Measurements from ENCODE around the gene OR4C11.

The OR4C11 gene, protein sequence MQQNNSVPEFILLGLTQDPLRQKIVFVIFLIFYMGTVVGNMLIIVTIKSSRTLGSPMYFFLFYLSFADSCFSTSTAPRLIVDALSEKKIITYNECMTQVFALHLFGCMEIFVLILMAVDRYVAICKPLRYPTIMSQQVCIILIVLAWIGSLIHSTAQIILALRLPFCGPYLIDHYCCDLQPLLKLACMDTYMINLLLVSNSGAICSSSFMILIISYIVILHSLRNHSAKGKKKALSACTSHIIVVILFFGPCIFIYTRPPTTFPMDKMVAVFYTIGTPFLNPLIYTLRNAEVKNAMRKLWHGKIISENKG

DNA sequence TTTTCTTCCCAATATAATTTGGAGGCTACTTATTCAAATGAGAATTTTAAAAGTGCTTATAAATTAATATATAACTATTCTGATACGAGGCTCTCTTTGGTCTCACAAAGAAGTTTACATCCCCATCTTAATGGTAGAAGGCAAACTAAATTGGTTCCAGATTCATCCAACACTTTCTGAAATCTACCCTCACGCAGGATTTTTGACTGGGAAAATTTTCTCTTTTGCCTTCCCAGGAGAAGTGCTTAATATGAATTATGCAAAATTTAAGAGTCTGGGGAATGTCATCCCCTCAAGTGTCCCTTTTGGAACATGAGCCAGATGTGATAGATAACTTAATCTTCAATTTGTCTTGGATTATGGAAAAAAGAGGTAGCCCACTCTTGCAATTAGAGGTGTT lies at the start of gene OR4C11:
Gene OR4C11, minus strand, starts transcription at position 101 of the 400 bp plus-strand sequence. CDS start 3,272 bp downstream, outside the sequence.
- TF ChIP-seq, protein P1, sequence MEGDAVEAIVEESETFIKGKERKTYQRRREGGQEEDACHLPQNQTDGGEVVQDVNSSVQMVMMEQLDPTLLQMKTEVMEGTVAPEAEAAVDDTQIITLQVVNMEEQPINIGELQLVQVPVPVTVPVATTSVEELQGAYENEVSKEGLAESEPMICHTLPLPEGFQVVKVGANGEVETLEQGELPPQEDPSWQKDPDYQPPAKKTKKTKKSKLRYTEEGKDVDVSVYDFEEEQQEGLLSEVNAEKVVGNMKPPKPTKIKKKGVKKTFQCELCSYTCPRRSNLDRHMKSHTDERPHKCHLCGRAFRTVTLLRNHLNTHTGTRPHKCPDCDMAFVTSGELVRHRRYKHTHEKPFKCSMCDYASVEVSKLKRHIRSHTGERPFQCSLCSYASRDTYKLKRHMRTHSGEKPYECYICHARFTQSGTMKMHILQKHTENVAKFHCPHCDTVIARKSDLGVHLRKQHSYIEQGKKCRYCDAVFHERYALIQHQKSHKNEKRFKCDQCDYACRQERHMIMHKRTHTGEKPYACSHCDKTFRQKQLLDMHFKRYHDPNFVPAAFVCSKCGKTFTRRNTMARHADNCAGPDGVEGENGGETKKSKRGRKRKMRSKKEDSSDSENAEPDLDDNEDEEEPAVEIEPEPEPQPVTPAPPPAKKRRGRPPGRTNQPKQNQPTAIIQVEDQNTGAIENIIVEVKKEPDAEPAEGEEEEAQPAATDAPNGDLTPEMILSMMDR (IDR thresholded peaks at IDR 0.05; ENCODE audit: low read depth, low read length, poor library complexity, severe bottlenecking), result no peak
- TF ChIP-seq EZH2phosphoT487 (IDR thresholded peaks at IDR 0.05; ENCODE audit: borderline replicate concordance, low read length), result no peak
- H3K79me2 ChIP-seq (ENCODE audit: control insufficient read depth, low read length), result no peaks in the 10 kb centered on the region
- no peaks in the 10 kb centered on the region for H3K9me3 ChIP-seq (ENCODE audit: control insufficient read depth, insufficient read depth, low read length)
- no peak within 1 kb of the TSS for H3K4me2 ChIP-seq (ENCODE audit: low read length)
- no peaks in the 10 kb centered on the region for H3K9me2 ChIP-seq (replicated peaks; ENCODE audit: control insufficient read depth, low read length)
- H3K4me1 ChIP-seq (ENCODE audit: control insufficient read depth, low read length), result no peaks in the 10 kb centered on the region
- H3K27me3 ChIP-seq (ENCODE audit: control insufficient read depth, low read length), result no peaks in the 10 kb centered on the region
- H3K36me3 ChIP-seq (ENCODE audit: control insufficient read depth, low read length), result no peaks in the 10 kb centered on the region
- H3F3A ChIP-seq (ENCODE audit: control insufficient read depth, insufficient read depth), result no peaks in the 10 kb centered on the region
- H3K27ac ChIP-seq (ENCODE audit: low read depth, low read length), result no peak within 1 kb of the TSS
- H3K4me3 ChIP-seq (ENCODE audit: low read length), result no peak within 1 kb of the TSS
- no peaks in the 10 kb centered on the region for H4K20me1 ChIP-seq (ENCODE audit: control insufficient read depth, insufficient read depth, low read depth, low read length)

DNA sequence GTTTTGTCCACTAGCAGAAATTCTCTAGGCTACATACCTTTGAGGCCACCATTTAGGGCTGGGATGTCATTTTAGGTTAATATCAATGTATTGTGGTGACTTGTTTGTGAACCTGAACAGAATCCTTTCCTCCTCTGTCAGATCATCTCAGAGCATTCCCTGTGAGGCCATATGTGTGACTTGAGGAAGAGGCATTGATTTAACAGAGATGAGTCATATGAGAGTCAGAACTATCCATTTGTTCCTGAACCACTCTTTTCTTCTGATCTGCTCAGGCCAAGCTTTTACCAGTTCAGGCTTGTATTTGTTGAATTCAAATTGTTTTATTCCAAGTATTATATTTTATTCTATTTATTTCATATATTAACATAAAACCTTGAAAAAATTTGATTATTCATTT lies 47.7 kb upstream of the OR4C11 start:
- no peaks in the 10 kb centered on the region for H4K20me1 ChIP-seq (ENCODE audit: control insufficient read depth, insufficient read depth, low read depth, low read length)
- no peaks in the 10 kb centered on the region for H3K36me3 ChIP-seq (ENCODE audit: control insufficient read depth, low read length)
- no peak overlapping the region for H3K27ac ChIP-seq (ENCODE audit: low read depth, low read length)
- no peaks in the 10 kb centered on the region for H3K79me2 ChIP-seq (ENCODE audit: control insufficient read depth, low read length)
- TF ChIP-seq EZH2phosphoT487 (IDR thresholded peaks at IDR 0.05; ENCODE audit: borderline replicate concordance, low read length), result no peak
- TF ChIP-seq, protein P1 (IDR thresholded peaks at IDR 0.05; ENCODE audit: low read depth, low read length, poor library complexity, severe bottlenecking), result no peak
- H3K4me2 ChIP-seq (ENCODE audit: low read length), result no peak overlapping the region
- H3K4me3 ChIP-seq (ENCODE audit: low read length), result no peak overlapping the region
- H3K27me3 ChIP-seq (ENCODE audit: control insufficient read depth, low read length), result no peaks in the 10 kb centered on the region
- no peaks in the 10 kb centered on the region for H3K4me1 ChIP-seq (ENCODE audit: control insufficient read depth, low read length)
- no peaks in the 10 kb centered on the region for H3K9me2 ChIP-seq (replicated peaks; ENCODE audit: control insufficient read depth, low read length)
- H3K9me3 ChIP-seq (ENCODE audit: control insufficient read depth, insufficient read depth, low read length), result no peaks in the 10 kb centered on the region
- no peaks in the 10 kb centered on the region for H3F3A ChIP-seq (ENCODE audit: control insufficient read depth, insufficient read depth)

DNA sequence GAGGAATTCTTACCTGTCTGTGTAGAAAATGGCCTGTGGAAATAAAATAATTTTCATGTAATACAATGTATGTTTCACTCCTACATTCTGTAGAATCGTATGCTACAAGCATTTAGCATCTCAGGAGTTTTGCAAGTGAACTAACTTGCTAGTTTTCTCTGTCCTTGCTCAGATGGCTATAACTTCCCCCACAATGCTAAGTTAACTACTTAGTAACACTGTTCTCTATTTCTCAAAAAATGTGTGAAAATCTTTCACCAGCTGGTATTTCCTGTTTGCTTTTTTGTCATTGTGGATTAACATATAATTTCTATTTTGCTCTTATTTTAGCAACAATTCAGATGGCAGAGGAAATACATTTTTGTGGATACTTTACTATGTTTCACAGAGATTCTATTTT lies 45.1 kb upstream of the OR4C11 start:
- Histone ChIP-seq H3K4me2 (ENCODE audit: low read length) (no peak overlapping the region), H3K27ac (ENCODE audit: low read depth, low read length) (no peak overlapping the region), H3F3A (ENCODE audit: control insufficient read depth, insufficient read depth) (no peaks in the 10 kb centered on the region), H3K9me3 (ENCODE audit: control insufficient read depth, insufficient read depth, low read length) (no peaks in the 10 kb centered on the region), H4K20me1 (ENCODE audit: control insufficient read depth, insufficient read depth, low read depth, low read length) (no peaks in the 10 kb centered on the region), H3K4me3 (ENCODE audit: low read length) (no peak overlapping the region), H3K36me3 (ENCODE audit: control insufficient read depth, low read length) (no peaks in the 10 kb centered on the region), H3K9me2 (replicated peaks; ENCODE audit: control insufficient read depth, low read length) (no peaks in the 10 kb centered on the region), H3K4me1 (ENCODE audit: control insufficient read depth, low read length) (no peaks in the 10 kb centered on the region), H3K27me3 (ENCODE audit: control insufficient read depth, low read length) (no peaks in the 10 kb centered on the region), H3K79me2 (ENCODE audit: control insufficient read depth, low read length) (no peaks in the 10 kb centered on the region)
- TF ChIP-seq, protein P1 (IDR thresholded peaks at IDR 0.05; ENCODE audit: low read depth, low read length, poor library complexity, severe bottlenecking), result no peak
- no peak for TF ChIP-seq EZH2phosphoT487 (IDR thresholded peaks at IDR 0.05; ENCODE audit: borderline replicate concordance, low read length)
